Measurements from ENCODE around the gene TYMP.

GRCh38 chr22:50528682-50529415, 963 bp downstream of the TYMP start:
- TF ChIP-seq CTCF (IDR thresholded peaks at IDR 0.05): no peak
- no peak for TF ChIP-seq POLR2A (IDR thresholded peaks at IDR 0.05)
